ENCODE measurements around the gene SLC22A12. TPM values are rescaled to one million over a fixed set of nuclear protein-coding genes. Genes with fewer than 3 reads are reported as not detected.
"Not testable (repeated sequence)": the region's sequence is repeated elsewhere in the genome, so short reads cannot be mapped to it uniquely, and the experiment has no call there.

SLC22A12 gene
- total RNA-seq, 2 experiments from 2014 or later: not detected

DNA sequence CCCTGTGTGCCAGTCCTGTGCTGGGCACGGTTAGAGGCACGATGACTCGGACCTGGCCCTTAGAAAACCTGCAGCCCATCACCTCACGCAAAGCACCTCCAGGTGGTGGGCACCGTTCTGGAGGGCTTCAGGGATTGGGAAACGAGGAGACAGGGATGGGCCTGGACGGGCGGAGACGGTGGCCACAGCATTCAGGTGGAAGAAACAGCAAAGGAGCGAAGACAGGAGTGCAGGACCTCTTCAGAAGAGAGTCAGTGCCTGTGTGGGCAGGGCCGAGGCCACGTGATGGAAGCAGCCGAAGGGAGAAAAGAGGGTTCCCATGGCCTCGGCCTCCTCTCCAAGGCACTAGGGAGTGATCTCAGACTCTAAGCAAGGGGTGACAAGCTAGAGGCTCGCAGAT lies 8.1 kb upstream of the SLC22A12 start:
- CTCF ChIA-PET: no interaction called here

DNA sequence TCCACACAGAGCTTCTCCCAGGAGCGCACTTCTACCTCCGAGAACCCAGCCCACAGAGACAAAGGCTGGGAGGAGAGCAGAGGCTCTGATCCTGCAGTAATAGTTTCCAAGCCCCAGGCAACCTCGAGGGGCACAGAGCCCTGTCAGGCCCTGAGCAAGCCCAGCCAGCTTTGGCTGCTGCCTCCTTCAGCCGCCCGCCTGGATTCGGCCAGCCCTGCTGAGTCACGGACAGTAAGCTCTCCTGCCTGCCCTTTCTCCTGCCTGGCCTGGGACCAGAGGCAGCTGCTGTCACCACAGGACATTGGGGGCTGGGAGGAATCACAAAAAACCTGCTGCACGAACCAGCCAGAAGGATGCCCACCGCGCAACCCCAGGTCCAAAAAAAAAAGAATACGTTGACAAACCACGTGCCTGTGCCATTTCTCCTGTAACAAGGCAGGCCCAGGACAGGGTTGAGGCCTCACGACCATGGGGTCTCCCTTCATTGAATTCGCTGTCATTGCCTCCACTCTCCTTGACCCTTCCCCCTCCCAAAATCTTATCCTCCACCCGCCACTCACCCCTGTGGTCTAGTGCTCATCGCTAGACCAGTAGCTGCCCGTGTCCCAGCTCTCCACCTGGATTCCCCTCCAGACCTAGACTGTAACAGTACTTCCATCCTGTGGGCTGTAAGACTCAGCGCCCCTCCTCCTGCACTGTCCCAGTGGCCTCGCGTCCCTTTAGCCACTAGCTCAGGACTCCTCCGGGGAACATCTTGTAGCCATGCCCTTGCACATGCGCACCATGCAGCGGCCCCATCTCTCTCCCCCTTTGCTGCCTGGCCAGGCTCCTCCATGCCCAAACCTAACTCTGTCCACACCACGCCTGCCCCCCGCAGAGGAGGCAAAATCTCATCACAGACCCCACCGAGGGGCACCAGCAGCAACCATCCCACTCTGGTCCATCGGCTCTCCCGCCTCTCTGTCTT lies 7.4 kb upstream of the SLC22A12 start:
- CTCF ChIA-PET: no interaction called here
- POLR2A ChIA-PET: no interaction called here

More for the DNA sequence above, 8.1 kb upstream of the SLC22A12 start:
- POLR2A ChIA-PET: no interaction called here

DNA sequence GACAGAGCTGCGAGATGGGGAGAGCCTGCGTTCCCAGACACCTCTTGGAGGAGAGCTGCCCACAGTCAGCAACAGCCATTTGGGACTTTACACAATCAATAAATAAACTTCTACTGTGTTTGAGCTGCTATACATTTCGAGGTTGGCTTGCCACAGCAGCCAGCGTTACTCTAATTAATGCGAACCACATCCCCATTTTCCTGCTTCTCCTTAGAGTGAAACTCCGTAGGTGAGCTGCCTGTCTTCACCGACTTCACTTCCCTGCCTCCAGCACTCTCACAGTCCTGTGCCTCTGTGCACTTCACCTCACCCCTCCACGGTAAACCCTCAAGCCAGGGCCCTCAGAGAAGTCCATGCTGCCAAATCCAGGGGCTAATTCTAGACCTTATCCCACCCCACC lies 5.9 kb upstream of the SLC22A12 start:
- POLR2A ChIA-PET: no interaction called here
- CTCF ChIA-PET: no interaction called here

DNA sequence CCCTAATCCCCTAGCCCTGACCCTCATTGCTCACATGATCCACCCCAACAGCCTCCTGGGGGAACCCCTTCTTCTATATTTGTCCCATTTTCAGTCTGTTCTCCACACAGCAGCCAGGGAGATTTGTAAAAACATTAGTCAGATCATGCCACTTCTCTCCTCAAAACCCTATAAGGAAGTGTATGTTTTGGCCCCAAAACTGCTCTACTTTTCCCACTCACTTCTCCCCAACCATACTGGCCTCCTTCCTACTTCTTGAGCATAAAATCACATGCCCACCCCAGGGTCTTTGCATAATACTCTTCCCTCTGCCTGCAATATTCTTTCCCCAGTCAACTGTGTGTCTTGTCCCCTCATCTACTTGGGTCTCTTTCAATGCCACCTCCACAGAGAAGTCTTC lies 4.7 kb upstream of the SLC22A12 start:
- ChIA-PET CTCF (no interaction called here), POLR2A (no interaction called here)

DNA sequence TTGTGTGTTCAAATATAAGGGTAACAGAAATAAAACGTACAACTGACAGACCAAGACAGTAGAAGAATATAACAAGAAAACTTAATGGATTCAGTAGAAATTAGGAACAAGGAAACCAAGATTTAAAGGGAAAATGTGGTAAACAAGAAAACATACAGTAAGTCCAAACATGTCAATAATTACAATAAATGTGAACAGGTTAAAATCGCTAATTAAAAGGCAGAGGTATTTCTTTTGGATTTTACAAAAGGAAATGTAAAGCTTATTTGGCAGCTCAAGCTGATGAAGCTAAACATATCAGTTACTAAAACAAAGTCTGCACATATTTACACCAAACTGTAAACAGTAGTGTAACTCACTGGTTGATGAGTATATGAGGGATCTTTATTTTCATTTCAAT lies 2.3 kb upstream of the SLC22A12 start:
- POLR2A ChIA-PET: no interaction called here
- CTCF ChIA-PET: interaction anchor here (0.6 kb wide), 1 partner anchor 1449 kb away, joined by 3 read pairs; no protein-coding TSS in a partner anchor

DNA sequence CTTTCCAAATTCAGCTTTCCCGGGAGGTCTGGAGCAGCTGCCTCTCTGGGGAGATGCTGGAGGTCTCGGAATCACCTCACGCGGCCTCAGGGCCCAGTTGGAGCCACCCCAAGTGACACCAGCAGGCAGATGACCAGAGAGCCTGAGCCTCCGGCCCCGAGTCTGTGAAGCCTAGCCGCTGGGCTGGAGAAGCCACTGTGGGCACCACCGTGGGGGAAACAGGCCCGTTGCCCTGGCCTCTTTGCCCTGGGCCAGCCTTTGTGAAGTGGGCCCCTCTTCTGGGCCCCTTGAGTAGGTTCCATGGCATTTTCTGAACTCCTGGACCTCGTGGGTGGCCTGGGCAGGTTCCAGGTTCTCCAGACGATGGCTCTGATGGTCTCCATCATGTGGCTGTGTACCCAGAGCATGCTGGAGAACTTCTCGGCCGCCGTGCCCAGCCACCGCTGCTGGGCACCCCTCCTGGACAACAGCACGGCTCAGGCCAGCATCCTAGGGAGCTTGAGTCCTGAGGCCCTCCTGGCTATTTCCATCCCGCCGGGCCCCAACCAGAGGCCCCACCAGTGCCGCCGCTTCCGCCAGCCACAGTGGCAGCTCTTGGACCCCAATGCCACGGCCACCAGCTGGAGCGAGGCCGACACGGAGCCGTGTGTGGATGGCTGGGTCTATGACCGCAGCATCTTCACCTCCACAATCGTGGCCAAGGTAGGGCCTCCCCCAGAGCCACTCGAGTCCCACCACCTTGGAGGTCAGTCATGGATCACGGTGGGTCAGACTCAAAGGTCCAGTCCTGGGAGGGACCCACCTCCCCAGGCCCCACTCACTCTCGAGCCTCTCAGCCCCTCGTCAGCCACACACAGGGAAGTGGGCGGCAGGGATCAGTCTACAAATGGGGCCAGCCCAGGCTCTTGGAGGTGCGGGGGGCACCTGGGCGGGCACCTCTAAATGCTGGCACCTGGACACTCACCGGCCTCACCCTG lies 525 bp downstream of the SLC22A12 start:
- POLR2A ChIA-PET: no interaction called here
- CTCF ChIA-PET: no interaction called here

DNA sequence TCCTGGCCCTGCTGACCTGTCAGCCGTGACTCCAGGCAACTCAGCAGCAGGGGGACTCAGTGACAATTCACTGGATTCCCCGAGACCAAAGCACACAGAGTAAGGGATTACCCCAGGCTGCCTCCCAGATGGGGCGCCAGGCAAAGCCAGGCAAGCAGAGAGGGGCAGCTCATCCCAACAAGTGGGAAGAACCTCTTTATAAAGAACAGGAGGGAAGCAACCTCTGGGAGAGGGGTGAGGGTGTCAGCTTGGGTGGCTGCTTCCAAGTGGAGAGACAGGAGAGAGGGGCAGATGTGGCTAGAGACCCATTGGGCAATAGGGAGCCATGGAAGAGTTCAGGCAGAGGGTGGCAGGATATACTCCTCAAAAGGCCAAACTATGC lies 1.2 kb downstream of the SLC22A12 start:
- ChIA-PET POLR2A (no interaction called here), CTCF (no interaction called here)

DNA sequence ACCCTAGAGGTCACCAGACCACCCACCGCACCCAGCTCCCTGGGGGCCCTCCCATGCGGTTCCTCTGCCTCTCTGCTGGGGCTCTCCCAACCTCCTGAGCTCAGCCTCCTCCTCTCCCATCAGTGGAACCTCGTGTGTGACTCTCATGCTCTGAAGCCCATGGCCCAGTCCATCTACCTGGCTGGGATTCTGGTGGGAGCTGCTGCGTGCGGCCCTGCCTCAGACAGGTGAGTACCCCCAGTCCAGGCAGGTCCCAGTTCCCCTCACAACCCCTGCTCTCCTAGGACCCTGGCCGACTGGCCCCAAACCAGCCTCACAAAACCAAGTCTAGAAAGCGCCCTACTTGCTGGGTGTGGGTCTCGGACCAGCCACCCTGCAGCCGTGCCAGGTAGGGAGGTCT lies 1.6 kb downstream of the SLC22A12 start:
- ChIA-PET POLR2A (no interaction called here), CTCF (no interaction called here)

DNA sequence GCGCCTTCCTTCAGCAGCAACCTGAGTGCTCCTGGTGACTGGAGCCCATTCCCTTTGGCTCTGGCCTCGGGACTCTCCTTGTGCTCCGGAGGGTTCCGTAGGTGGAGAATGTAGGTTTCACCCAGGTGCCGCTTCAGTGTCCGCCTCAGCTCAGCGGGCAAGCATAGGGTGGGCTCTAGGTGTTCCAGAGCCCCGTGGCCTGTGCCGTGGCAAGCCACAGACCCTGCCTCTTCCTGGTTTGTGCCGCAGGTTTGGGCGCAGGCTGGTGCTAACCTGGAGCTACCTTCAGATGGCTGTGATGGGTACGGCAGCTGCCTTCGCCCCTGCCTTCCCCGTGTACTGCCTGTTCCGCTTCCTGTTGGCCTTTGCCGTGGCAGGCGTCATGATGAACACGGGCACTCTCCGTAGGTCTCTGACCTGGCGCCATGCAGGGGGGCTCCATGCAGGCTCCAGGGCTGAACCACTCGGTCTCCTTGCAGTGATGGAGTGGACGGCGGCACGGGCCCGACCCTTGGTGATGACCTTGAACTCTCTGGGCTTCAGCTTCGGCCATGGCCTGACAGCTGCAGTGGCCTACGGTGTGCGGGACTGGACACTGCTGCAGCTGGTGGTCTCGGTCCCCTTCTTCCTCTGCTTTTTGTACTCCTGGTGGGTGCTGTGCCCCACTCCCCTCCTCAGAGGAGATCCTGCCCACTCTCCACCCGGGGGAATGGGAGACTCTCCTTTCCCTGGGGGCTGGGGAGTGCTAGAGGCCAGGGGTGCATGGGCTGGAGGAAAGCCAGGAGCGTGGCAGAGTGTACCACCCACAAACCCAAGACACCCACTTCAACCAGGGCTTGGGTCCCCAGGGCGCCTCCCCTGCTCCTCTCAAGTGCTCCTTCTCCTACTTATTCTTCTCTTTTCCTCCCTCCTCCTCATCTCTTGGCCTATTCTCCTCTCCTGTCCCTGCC lies 2.4 kb downstream of the SLC22A12 start:
- ChIA-PET POLR2A (no interaction called here), CTCF (no interaction called here)

DNA sequence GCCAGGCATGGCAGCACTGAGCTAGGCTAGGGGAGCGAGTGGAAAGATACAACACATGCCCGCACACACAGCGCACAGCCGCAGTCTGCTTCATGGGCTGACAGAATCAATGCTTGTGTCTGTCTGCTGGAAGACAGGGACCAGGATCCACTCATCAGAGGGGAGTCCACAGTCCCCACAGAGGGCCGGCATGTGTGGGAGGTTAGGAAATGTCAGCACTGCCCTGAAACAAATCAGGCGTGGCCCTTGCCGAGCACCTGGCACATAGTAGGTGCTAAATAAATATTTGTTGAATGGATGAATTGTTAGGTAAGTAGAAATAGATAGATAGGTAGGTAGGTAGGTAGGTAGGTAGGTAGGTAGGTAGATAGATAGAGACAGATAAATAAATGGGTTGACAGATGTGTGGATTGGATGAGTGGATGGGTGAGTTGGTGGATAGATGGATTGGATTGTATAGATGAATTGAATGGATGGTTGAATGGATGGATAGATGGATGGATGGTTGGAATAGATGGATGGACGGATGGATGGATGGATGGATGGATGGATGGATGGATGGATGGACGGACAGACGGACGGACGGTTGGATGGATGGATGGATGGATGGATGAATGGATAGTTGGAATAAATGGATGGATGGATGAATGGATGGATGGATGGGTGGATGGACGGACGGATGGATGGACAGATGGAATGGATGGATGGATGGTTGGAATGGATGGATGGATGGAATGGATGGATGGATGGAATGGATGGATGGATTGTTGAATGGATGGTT lies 3.3 kb downstream of the SLC22A12 start:
- ChIA-PET POLR2A (no interaction called here), CTCF (no interaction called here)

DNA sequence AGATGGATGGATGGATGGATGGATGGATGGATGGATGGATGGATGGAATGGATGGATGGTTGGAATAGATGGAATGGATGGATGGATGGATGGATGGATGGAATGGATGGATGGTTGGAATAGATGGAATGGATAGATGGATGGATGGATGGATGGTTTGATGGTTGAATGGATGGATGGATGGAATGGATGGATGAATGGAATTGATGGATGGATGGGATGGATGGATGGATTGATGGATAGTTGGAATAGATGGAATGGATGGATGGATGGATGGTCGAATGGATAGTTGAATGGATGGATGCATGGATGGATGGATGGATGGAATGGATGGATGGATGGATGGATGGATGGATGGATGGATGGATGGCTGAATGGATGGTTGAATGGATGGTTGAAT lies 4.9 kb downstream of the SLC22A12 start:
- POLR2A ChIA-PET: not testable (repeated sequence)

DNA sequence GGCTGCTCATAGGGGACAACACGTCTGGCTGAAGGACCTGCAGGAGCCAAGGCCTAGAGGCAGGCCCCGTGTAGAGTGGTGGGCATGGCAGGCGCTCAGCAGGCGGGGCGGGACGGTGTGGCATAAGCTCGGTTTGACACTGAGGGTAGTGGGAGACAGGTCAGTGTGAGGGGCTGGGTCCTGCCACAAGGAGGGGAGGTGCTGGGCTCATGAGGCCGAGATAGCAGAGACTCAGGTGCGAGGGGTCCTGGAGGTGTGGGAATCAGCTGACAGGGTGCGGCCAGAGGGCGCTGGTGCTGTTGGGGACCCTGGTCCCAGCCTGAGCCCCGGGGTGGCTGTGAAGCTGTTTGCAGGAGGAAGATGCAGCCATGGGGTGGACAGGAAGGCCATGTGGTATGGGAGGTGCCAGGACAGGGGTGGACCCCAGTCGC lies 6.7 kb downstream of the SLC22A12 start:
- POLR2A ChIA-PET: no interaction called here
- CTCF ChIA-PET: no interaction called here

More for the DNA sequence above, 4.9 kb downstream of the SLC22A12 start:
- CTCF ChIA-PET: not testable (repeated sequence)

DNA sequence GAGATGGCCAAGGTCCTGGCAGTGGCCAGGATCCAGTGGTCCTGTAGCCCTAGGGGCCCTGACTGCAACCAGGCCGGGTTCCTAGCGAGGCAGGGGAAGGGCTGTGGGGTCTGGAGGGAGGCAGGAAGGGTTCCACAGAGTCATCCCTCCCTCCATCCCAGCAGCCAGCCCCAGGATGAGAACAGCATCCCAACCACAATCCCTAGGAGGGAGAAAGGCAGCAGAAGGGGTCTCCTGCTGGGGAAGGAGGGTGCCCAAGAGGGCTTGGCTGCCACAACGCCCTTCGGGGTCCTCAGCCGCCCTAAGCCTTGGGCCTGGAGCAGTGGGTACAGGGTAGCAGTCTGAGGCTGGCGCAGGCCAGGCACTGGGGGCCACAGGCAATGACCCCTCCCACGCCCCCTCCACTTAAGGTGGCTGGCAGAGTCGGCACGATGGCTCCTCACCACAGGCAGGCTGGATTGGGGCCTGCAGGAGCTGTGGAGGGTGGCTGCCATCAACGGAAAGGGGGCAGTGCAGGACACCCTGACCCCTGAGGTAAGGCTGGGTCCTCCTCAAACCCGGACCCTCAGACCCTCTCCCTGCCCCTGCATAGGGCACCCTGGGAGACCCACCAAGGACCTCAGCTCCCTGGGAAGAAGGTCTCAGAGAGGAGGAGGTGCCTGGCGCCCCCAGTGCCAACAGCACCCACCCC lies 7.2 kb downstream of the SLC22A12 start:
- ChIA-PET CTCF (no interaction called here), POLR2A (no interaction called here)

DNA sequence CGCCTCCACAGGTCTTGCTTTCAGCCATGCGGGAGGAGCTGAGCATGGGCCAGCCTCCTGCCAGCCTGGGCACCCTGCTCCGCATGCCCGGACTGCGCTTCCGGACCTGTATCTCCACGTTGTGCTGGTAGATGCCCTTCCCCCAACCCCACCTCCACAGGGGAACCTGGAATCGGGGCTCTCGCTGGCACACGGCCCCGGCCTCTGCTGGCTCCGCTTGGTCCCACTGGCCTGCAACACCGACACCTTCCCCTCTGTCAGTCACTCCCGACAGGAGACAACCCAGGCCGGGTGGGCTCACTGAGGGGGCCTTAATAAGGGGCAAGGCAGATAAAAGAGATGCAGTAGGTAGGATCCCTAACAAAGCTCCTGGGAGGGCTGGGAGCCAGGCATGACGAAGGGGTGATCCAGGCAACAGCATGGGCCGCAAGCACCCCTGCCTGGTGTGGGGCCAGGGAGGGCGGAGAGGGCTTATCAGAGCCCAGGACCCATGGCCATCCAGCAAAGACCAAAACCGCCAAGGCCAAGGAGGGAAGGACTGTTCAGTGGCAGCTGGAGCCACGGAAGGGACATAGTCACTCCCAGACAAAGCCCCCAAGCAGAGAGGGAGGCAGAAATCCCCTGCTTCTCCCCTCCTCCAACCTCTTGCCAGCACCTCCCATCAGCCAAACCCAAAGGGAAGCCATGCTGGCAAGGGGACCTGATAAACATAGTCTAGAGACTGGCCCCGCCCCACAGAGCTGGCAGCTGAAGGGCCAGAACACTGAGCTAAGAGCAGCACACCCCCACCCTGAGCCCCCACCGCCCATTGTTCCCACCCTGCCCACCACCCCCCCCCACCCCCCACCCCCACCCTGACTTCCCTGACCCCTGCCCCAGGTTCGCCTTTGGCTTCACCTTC lies 8.0 kb downstream of the SLC22A12 start:
- ChIA-PET CTCF (no interaction called here), POLR2A (no interaction called here)

DNA sequence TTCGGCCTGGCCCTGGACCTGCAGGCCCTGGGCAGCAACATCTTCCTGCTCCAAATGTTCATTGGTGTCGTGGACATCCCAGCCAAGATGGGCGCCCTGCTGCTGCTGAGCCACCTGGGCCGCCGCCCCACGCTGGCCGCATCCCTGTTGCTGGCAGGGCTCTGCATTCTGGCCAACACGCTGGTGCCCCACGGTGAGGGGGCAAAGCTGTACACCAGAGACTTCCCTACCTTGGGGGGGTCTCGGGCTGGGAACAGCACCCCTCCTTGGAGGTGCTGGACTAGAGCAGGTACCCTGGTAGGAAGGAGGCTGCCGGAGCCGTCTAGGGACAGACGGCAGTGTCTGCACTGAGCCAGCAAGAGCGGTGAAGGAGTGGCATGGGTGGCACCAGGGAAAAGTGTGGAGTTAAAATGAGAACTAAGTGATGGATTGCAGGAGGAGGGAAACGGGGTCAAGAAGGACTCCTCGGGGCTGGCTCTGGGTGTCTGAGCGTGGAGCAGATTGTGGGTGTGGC lies 8.7 kb downstream of the SLC22A12 start:
- CTCF ChIA-PET: no interaction called here

DNA sequence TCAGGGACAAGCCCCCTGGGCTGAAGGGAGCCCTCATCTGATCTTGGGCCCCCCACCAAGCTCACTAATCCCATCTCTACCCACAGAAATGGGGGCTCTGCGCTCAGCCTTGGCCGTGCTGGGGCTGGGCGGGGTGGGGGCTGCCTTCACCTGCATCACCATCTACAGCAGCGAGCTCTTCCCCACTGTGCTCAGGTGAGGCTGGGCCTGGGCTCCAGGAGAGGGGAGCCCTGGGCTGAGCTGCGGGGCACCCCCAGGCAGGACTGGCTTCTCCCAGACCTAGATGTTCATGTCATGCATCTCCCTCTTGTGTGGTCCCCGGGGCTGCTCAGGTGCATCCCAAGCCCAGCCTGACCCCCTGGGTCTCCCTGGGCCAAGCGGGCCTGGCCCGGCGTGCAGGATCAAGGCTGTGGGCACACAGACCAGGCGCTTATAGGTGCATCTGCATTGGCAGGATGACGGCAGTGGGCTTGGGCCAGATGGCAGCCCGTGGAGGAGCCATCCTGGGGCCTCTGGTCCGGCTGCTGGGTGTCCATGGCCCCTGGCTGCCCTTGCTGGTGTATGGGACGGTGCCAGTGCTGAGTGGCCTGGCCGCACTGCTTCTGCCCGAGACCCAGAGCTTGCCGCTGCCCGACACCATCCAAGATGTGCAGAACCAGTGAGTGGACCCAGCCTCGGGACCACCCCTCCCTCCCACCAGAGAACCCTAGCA lies 9.4 kb downstream of the SLC22A12 start:
- ChIA-PET POLR2A (no interaction called here), CTCF (no interaction called here)

More for the DNA sequence above, 8.7 kb downstream of the SLC22A12 start:
- POLR2A ChIA-PET: no interaction called here

Measured in activated CD8-positive, alpha-beta memory T cell treated with anti-CD3 and anti-CD28 coated beads for 36 hours (primary cell).